GM12865 (cell line): ENCODE data around the gene KMT2B.

Experiments used
- DNase-seq: peaks from one replicate; pipeline ENCODE4 v3.0.0; 2010; ENCODE audit warnings: low read depth
- H3K4me3 ChIP-seq: 2 replicates; pipeline ENCODE4 v1.5.1; 2011; ENCODE audit warnings: mild to moderate bottlenecking, low read depth, low read length, control low read depth
- CTCF ChIP-seq: IDR thresholded peaks from 2 replicates; pipeline ENCODE4 v1.5.1; 2011; ENCODE audit warnings: low read length, control low read depth, low read depth, inconsistent platforms; ENCODE audit not compliant: insufficient read depth; ENCODE audit errors: missing control alignments

Gene KMT2B

GRCh38 chr19:35773020-35773806 lies 55.4 kb downstream of the KMT2B start:
- no peak overlapping the region for H3K4me3 ChIP-seq
- TF ChIP-seq CTCF = no peak
- DNase-seq = no peak

- no peak for TF ChIP-seq CTCF
- DNase-seq = no peak
- H3K4me3 ChIP-seq = peak overlapping the region; percentile 32; the same call in 1 of the 2 replicates
These were observed 56.7 kb downstream of the KMT2B start for GRCh38 chr19:35774274-35775045.

GRCh38 chr19:35775046-35775297 lies 57.2 kb downstream of the KMT2B start:
- no peak for DNase-seq
- no peak for TF ChIP-seq CTCF
- peak overlapping the region; percentile 32 for H3K4me3 ChIP-seq

GRCh38 chr19:35775298-35776101 lies 57.7 kb downstream of the KMT2B start, which contains the start of gene ARHGAP33:
TSS of gene ARHGAP33 (plus strand) at chr19:35775564. CDS start at chr19:35775659, 95 bp downstream.
- DNase-seq = peak; percentile 98
- peak within 1 kb of the TSS; percentile 60 for H3K4me3 ChIP-seq
- no peak for TF ChIP-seq CTCF

GRCh38 chr19:35776102-35776788 lies 58.4 kb downstream of the KMT2B start:
- peak overlapping the region; percentile 60 for H3K4me3 ChIP-seq
- no peak for DNase-seq
- no peak for TF ChIP-seq CTCF

GRCh38 chr19:35777086-35777841 lies 59.5 kb downstream of the KMT2B start:
- no peak for TF ChIP-seq CTCF
- no peak for DNase-seq
- H3K4me3 ChIP-seq = no peak overlapping the region
